ENCODE results near the gene ZFYVE28.

The ZFYVE28 gene

GRCh38 chr4:2304321-2304876 is 114.0 kb downstream of the ZFYVE28 start:
- no peak for DNase-seq (ENCODE audit: low read depth in 2 of 2)

GRCh38 chr4:2303686-2304320 is 114.6 kb downstream of the ZFYVE28 start:
- no peak for DNase-seq (ENCODE audit: low read depth in 2 of 2)

- no peak for DNase-seq (ENCODE audit: low read depth in 2 of 2)
Observed at GRCh38 chr4:2303121-2303685, 115.2 kb downstream of the ZFYVE28 start.

- no peak for DNase-seq (ENCODE audit: low read depth in 2 of 2)
Observed at GRCh38 chr4:2302387-2303119, 115.9 kb downstream of the ZFYVE28 start.

GRCh38 chr4:2301806-2302205 is 116.6 kb downstream of the ZFYVE28 start:
- DNase-seq (ENCODE audit: low read depth in 2 of 2) = no peak

GRCh38 chr4:2301225-2301642 is 117.2 kb downstream of the ZFYVE28 start:
- no peak for DNase-seq (ENCODE audit: low read depth in 2 of 2)

- DNase-seq (ENCODE audit: low read depth in 2 of 2) = no peak
Observed at GRCh38 chr4:2300431-2301224, 117.8 kb downstream of the ZFYVE28 start.

- no peak for DNase-seq (ENCODE audit: low read depth in 2 of 2)
Observed at GRCh38 chr4:2299794-2300193, 118.7 kb downstream of the ZFYVE28 start.

- no peak for DNase-seq (ENCODE audit: low read depth in 2 of 2)
Observed at GRCh38 chr4:2298532-2298991, 119.9 kb downstream of the ZFYVE28 start.

GRCh38 chr4:2297606-2298531 is 120.6 kb downstream of the ZFYVE28 start:
- DNase-seq (ENCODE audit: low read depth in 2 of 2) = no peak

GRCh38 chr4:2296631-2297601 is 121.5 kb downstream of the ZFYVE28 start:
- DNase-seq (ENCODE audit: low read depth in 2 of 2) = no peak

- no peak for DNase-seq (ENCODE audit: low read depth in 2 of 2)
Observed at GRCh38 chr4:2295900-2296442, 122.5 kb downstream of the ZFYVE28 start.

- no peak for DNase-seq (ENCODE audit: low read depth in 2 of 2)
Observed at GRCh38 chr4:2295500-2295899, 122.9 kb downstream of the ZFYVE28 start.

GRCh38 chr4:2292646-2293108 is 125.8 kb downstream of the ZFYVE28 start:
- DNase-seq (ENCODE audit: low read depth in 2 of 2) = no peak

GRCh38 chr4:2291705-2292645 is 126.5 kb downstream of the ZFYVE28 start:
- no peak for DNase-seq (ENCODE audit: low read depth in 2 of 2)

GRCh38 chr4:2290974-2291704 is 127.3 kb downstream of the ZFYVE28 start:
- peak; percentile 41 to 42 for DNase-seq (ENCODE audit: low read depth in 2 of 2)

GRCh38 chr4:2290488-2290887 is 128.0 kb downstream of the ZFYVE28 start:
- no peak for DNase-seq (ENCODE audit: low read depth in 2 of 2)

Data from activated CD8-positive, alpha-beta memory T cell treated with anti-CD3 and anti-CD28 coated beads for 4 hours (primary cell).